HepG2 (cell line): ENCODE measurements around the gene LITAFD. TPM values are rescaled to one million over a fixed set of nuclear protein-coding genes. Genes with fewer than 3 reads are reported as not detected.
A peak's percentile ranks its signal among the peaks of the same experiment; 100 is the strongest.

ENCODE experiments used
- ATAC-seq: fragments of 200-7000 bp; cut with Tn5 transposase; 3 replicates; pipeline ENCODE4 v1.9.1; 2020; ENCODE audit warnings: mild to moderate bottlenecking, moderate library complexity
- BruUV-seq: library from RNA; stranded (reverse); fragments of 400-500 nt; replicated peaks from 2 replicates; lab custom pipeline; 2021; lab: Mats Ljungman, UMichigan
- CTCF ChIA-PET: fragments of 300-600 bp; formaldehyde crosslinking; extraction: SDS; loops from one replicate; lab custom pipeline; 2021; ENCODE audit warnings: low total read pairs, inconsistent platforms, low intra/inter-chr PET ratio; lab: Yijun Ruan, JAX
- POLR2A ChIA-PET: fragments of 350-600 bp; sonication (Branson Sonifier 250); formaldehyde crosslinking; loops from one replicate; lab custom pipeline; 2020; ENCODE audit warnings: antibody characterized with exemption, inconsistent platforms; lab: Yijun Ruan, JAX
- DNase-seq: peaks from one replicate; pipeline ENCODE4 v3.0.0-alpha.2; 2015; ENCODE audit warnings: low spot score
- FAIRE-seq: peaks from 3 replicates; lab custom pipeline; 2011; peaks lifted over from hg19 to GRCh38; lab: Jason Lieb, UNC
- H2AFZ ChIP-seq: one replicate; pipeline ENCODE4 v1.6.1; 2011; ENCODE audit warnings: low read length, inconsistent platforms
- H3K27ac ChIP-seq: fragments of 300-600 bp; 3 replicates; pipeline ENCODE4 v1.8.0; 2011; ENCODE audit warnings: mixed run types, mild to moderate bottlenecking, mixed read lengths, low read length, inconsistent platforms; ENCODE audit not compliant: insufficient read depth; ENCODE audit errors: extremely low read length
- H3K27me3 ChIP-seq, 2 experiments: fragments of 200-600 bp in 1 of 2; 2 replicates in 1 of 2; 3 replicates in 1 of 2; pipeline versions ENCODE4 v1.6.0 to v1.8.0; 2011; ENCODE audit warnings: low read length in 2 of 2, mild to moderate bottlenecking in 2 of 2, moderate library complexity in 2 of 2, inconsistent platforms in 1 of 2; ENCODE audit not compliant: insufficient read depth in 2 of 2, control insufficient read depth in 1 of 2
- H3K36me3 ChIP-seq, 2 experiments: fragments of 200-600 bp in 1 of 2; replicated peaks in 1 of 2; 2 replicates in 1 of 2; 3 replicates in 1 of 2; pipeline versions ENCODE4 v1.5.1 to v1.8.0; 2011; ENCODE audit warnings: low read length in 2 of 2, inconsistent platforms in 1 of 2; ENCODE audit not compliant: insufficient read depth in 2 of 2, control insufficient read depth in 1 of 2
- H3K4me1 ChIP-seq: 2 replicates; pipeline ENCODE4 v1.5.1; 2012; ENCODE audit warnings: low read length, inconsistent platforms; ENCODE audit not compliant: insufficient read depth
- H3K4me2 ChIP-seq: 2 replicates; pipeline ENCODE4 v1.6.0; 2011; ENCODE audit warnings: low read depth, low read length, inconsistent platforms
- H3K4me3 ChIP-seq, 3 experiments: fragments of 200-600 bp in 1 of 3; sonication (generic), shearing (Covaris generic) in 1 of 3; replicated peaks in 1 of 3; 2 replicates each; pipeline ENCODE4 v1.5.1; 2011 to 2016; ENCODE audit warnings: low read length in 3 of 3, inconsistent platforms in 2 of 3, low read depth in 2 of 3, mild to moderate bottlenecking in 2 of 3, control low read depth in 1 of 3, mixed read lengths in 1 of 3; ENCODE audit not compliant: insufficient read depth in 1 of 3
- H3K79me2 ChIP-seq: one replicate; pipeline ENCODE4 v1.6.1; 2011; ENCODE audit warnings: low read length, inconsistent platforms; ENCODE audit not compliant: insufficient read depth
- H3K9ac ChIP-seq: 2 replicates; pipeline ENCODE4 v1.6.0; 2011; ENCODE audit warnings: mild to moderate bottlenecking, low read depth, low read length, inconsistent platforms; ENCODE audit not compliant: insufficient read depth
- H3K9me3 ChIP-seq: 2 replicates; pipeline ENCODE4 v1.5.1; 2012; ENCODE audit warnings: mild to moderate bottlenecking, low read length
- H4K20me1 ChIP-seq: 2 replicates; pipeline ENCODE4 v1.6.0; 2011; ENCODE audit warnings: inconsistent platforms, mild to moderate bottlenecking, low read length, moderate library complexity; ENCODE audit not compliant: insufficient read depth
- AGO2 ChIP-seq: fragments of 200-400 bp; formaldehyde crosslinking; optimal IDR thresholded peaks from 2 replicates; pipeline ENCODE3; 2017; ENCODE audit warnings: mild to moderate bottlenecking, low read depth, low read length, moderate library complexity
- DNMT1 ChIP-seq: sonication (generic); formaldehyde crosslinking; IDR thresholded peaks from 2 replicates; pipeline ENCODE4 v1.5.1; 2020; ENCODE audit warnings: mild to moderate bottlenecking, missing genetic modification reagents
- HNF1A ChIP-seq, 2 experiments: sonication (generic) in 1 of 2; formaldehyde crosslinking in 1 of 2; IDR thresholded peaks; 2 replicates each; pipeline versions ENCODE4 v1.4.0 to v1.6.1; 2016 to 2020; ENCODE audit warnings: borderline replicate concordance in 1 of 2, low read depth in 1 of 2, mild to moderate bottlenecking in 1 of 2, missing genetic modification reagents in 1 of 2
- HOXD1 ChIP-seq: sonication (generic); formaldehyde crosslinking; IDR thresholded peaks from 2 replicates; pipeline ENCODE4 v1.5.0; 2020; ENCODE audit warnings: missing genetic modification reagents
- NR2C2 ChIP-seq: sonication (generic); formaldehyde crosslinking; IDR thresholded peaks from 2 replicates; pipeline ENCODE4 v1.4.0; 2020; ENCODE audit warnings: missing genetic modification reagents, mild to moderate bottlenecking, moderate library complexity, borderline replicate concordance
- RBM22 ChIP-seq: fragments of 200-400 bp; formaldehyde crosslinking; optimal IDR thresholded peaks from 2 replicates; pipeline ENCODE3; 2017; ENCODE audit warnings: mild to moderate bottlenecking, low read length, moderate library complexity
- SAP130 ChIP-seq: IDR thresholded peaks from 2 replicates; pipeline ENCODE4 v1.6.1; 2016; ENCODE audit warnings: low read depth
- ZNF788 ChIP-seq: sonication (generic); formaldehyde crosslinking; IDR thresholded peaks from 2 replicates; pipeline ENCODE4 v1.5.0; 2020; ENCODE audit warnings: mild to moderate bottlenecking, missing genetic modification reagents, borderline replicate concordance
- WGBS: methylation state at CpG from one replicate; pipeline ENCODE4 v1.1.6; 2017; ENCODE audit warnings: low lambda C conversion rate; 5-methylcytosine and 5-hydroxymethylcytosine counted together
- in situ Hi-C: cut with HindIII; loops from 2 replicates; pipeline ENCODE4 v1.10.0; 2017; ENCODE audit warnings: low pct_unique_long_range_greater_than_20kb; ENCODE audit not compliant: extremely low pct_ligation_motif_present
- intact Hi-C: fragments of 100-400 bp; cut with micrococcal nuclease; formaldehyde crosslinking; loops from one replicate; pipeline ENCODE4 v1.10.0; 2022; ENCODE audit not compliant: unreplicated experiment
- polyA plus RNA-seq, 8 experiments: library from polyadenylated mRNA; depleted of rRNA in 3 of 8; stranded (reverse) in 7 of 8; unstranded in 1 of 8; fragments of >200 nt; fragmentation: Illumina TruSeq in 4 of 8; extraction: Trizol in 4 of 8; gene quantifications; 2 replicates each; pipeline versions ENCODE4 v1.2.1 to v1.2.3, GENCODE V29; 2011 to 2016; ENCODE audit warnings: low read depth in 4 of 8, missing spikeins in 1 of 8, mixed read lengths in 1 of 8; ENCODE audit not compliant: insufficient read depth in 1 of 8
- total RNA-seq, 5 experiments: library from RNA; depleted of rRNA; stranded (reverse); fragments of >200 nt; fragmentation: Illumina TruSeq; extraction: Trizol; gene quantifications; 2 replicates each; pipeline ENCODE4 v1.2.3, GENCODE V29; 2016; ENCODE audit warnings: low read depth in 1 of 5
- TF ChIP-seq, protein P1 (sequence below): sonication (generic); formaldehyde crosslinking; IDR thresholded peaks from 2 replicates; pipeline ENCODE4 v1.4.0; 2020; ENCODE audit warnings: missing genetic modification reagents

The LITAFD gene
- total and polyA plus RNA-seq, 2 of the 13 experiments (the other 11 are each of a cell fraction or from before 2014, with no cell fraction given), result not detected

GRCh38 chr16:8892101-8892575, 10.0 kb downstream of the LITAFD start:
- in situ Hi-C loops (loop anchor here (25.0 kb wide), 1 partner anchor 230 kb away; the partner anchor contains the start of gene ABAT), intact Hi-C loops (no loop called here)
- Histone ChIP-seq H3K27ac (no peak overlapping the region), H3K9ac (no peak overlapping the region), H3K36me3 (peaks cover 57 to 66% of the 10 kb centered on the region in 2 experiments), H3K4me3 (no peak overlapping the region), H4K20me1 (no peaks in the 10 kb centered on the region), H3K4me2 (no peak overlapping the region), H3K9me3 (no peaks in the 10 kb centered on the region), H3K4me1 (no peaks in the 10 kb centered on the region), H3K27me3 (no peaks in the 10 kb centered on the region), H3K79me2 (no peaks in the 10 kb centered on the region), H2AFZ (no peak overlapping the region)
- FAIRE-seq, result no peak
- POLR2A ChIA-PET, result interaction anchor here (1.1 kb wide), 1 partner anchor 44 kb away, joined by 3 read pairs; no protein-coding TSS in a partner anchor
- CTCF ChIA-PET, result no interaction called here
- WGBS, result 96% methylated on average over 16 of the region's 16 CpGs
- no peak for ATAC-seq
- BruUV-seq, result no TSS peak
- no peak for DNase-seq
- TF ChIP-seq NR2C2 (CRISPR knock-in tag), result no peak
- TF ChIP-seq, protein P1, sequence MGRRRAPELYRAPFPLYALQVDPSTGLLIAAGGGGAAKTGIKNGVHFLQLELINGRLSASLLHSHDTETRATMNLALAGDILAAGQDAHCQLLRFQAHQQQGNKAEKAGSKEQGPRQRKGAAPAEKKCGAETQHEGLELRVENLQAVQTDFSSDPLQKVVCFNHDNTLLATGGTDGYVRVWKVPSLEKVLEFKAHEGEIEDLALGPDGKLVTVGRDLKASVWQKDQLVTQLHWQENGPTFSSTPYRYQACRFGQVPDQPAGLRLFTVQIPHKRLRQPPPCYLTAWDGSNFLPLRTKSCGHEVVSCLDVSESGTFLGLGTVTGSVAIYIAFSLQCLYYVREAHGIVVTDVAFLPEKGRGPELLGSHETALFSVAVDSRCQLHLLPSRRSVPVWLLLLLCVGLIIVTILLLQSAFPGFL (CRISPR knock-in tag), result 0 out of 2 replicates have a peak, but pooled peaks have one; percentile 26
- peak; percentile 39 for TF ChIP-seq AGO2
- TF ChIP-seq HOXD1 (CRISPR knock-in tag), result no peak
- TF ChIP-seq RBM22, result peak; percentile 48
- no peak for TF ChIP-seq HNF1A (IDR thresholded peaks at IDR 0.05; ENCODE audit: low read depth)
- no peak for TF ChIP-seq HNF1A (CRISPR knock-in tag; IDR thresholded peaks at IDR 0.05; ENCODE audit: borderline replicate concordance)
- TF ChIP-seq DNMT1 (CRISPR knock-in tag), result no peak
- TF ChIP-seq SAP130, result no peak
- TF ChIP-seq ZNF788 (CRISPR knock-in tag), result no peak
